Right atrium auricular region (tissue), 2 donors: ENCODE data around the gene TMEM126B. TPM values are rescaled to one million over a fixed set of nuclear protein-coding genes. Genes with fewer than 3 reads are reported as not detected.

Experiments
- DNase-seq: peaks from one replicate; pipeline ENCODE4 v3.0.0-alpha.2; 2019; ENCODE audit warnings: low spot score
- H3K27ac ChIP-seq, 2 donors: fragments of 200-600 bp; sonication (generic); 1 replicate in 1 of 2; 2 replicates in 1 of 2; pipeline ENCODE4 v1.5.1; 2016 to 2019
- H3K27me3 ChIP-seq, 2 donors: fragments of 200-600 bp; sonication (generic); one replicate each; pipeline versions ENCODE4 v1.5.1 to v1.6.0; 2017 to 2019
- H3K36me3 ChIP-seq: fragments of 200-600 bp; sonication (generic); one replicate; pipeline ENCODE4 v1.5.1; 2016
- H3K4me1 ChIP-seq, 2 donors: fragments of 200-600 bp; sonication (generic); one replicate each; pipeline versions ENCODE4 v1.5.1 to v1.6.0; 2017 to 2019
- H3K4me3 ChIP-seq, 2 donors: fragments of 200-600 bp; sonication (generic); 1 replicate in 1 of 2; 2 replicates in 1 of 2; pipeline ENCODE4 v1.5.1; 2017 to 2019; ENCODE audit warnings: mild to moderate bottlenecking in 1 of 2, moderate library complexity in 1 of 2
- H3K9me3 ChIP-seq, 2 donors: fragments of 200-600 bp; sonication (generic); one replicate each; pipeline ENCODE4 v1.5.1; 2019
- CTCF ChIP-seq, 2 donors: fragments of 200-600 bp; sonication (generic); IDR thresholded peaks; one replicate each; pipeline ENCODE4 v1.5.1; 2019; ENCODE audit warnings: antibody characterized with exemption in 2 of 2
- total RNA-seq, 2 donors: library from RNA; depleted of rRNA; stranded (reverse); fragments of >200 nt; gene quantifications; one replicate each; pipeline ENCODE4 v1.1.0, GENCODE V29; 2016

Gene TMEM126B
- total RNA-seq, 2 donors from 2014 or later: 37.2 to 63.7 TPM

- Histone ChIP-seq H3K36me3 (no peaks in the 10 kb centered on the region), H3K4me3 (no peak overlapping the region), H3K27ac (no peak overlapping the region), H3K9me3 (no peaks in the 10 kb centered on the region), H3K27me3 (no peaks in the 10 kb centered on the region), H3K4me1 (no peaks in the 10 kb centered on the region)
- no peak for TF ChIP-seq CTCF (IDR thresholded peaks at IDR 0.05)
- no peak for DNase-seq
Measured at GRCh38 chr11:85619499-85619898, 8.9 kb upstream of the TMEM126B start.

- no peak overlapping the region for H3K27ac ChIP-seq
- no peak overlapping the region for H3K4me3 ChIP-seq
- no peaks in the 10 kb centered on the region for H3K36me3 ChIP-seq
- peaks cover 0 to 2% of the 10 kb centered on the region in 2 donors for H3K4me1 ChIP-seq
- DNase-seq: no peak
- TF ChIP-seq CTCF (IDR thresholded peaks at IDR 0.05): no peak
- no peaks in the 10 kb centered on the region for H3K9me3 ChIP-seq
- no peaks in the 10 kb centered on the region for H3K27me3 ChIP-seq
Measured at GRCh38 chr11:85620256-85620655, 8.1 kb upstream of the TMEM126B start.

GRCh38 chr11:85626496-85626895, 1.9 kb upstream of the TMEM126B start:
- Histone ChIP-seq H3K27me3 (no peaks in the 10 kb centered on the region), H3K9me3 (no peaks in the 10 kb centered on the region), H3K27ac (peak overlapping the region; percentile 87 to 93), H3K4me3 (peak overlapping the region; percentile 53 to 67), H3K4me1 (peaks cover 0 to 24% of the 10 kb centered on the region in 2 donors), H3K36me3 (no peaks in the 10 kb centered on the region)
- DNase-seq: no peak
- TF ChIP-seq CTCF (IDR thresholded peaks at IDR 0.05): no peak

GRCh38 chr11:85627332-85627997, 928 bp upstream of the TMEM126B start, which contains the start of gene DLG2:
Gene DLG2 (minus strand): TSS chr11:85627344.
- Histone ChIP-seq H3K4me1 (peaks cover 0 to 24% of the 10 kb centered on the region in 2 donors), H3K27ac (peak within 1 kb of the TSS; percentile 87 to 93), H3K9me3 (no peaks in the 10 kb centered on the region), H3K4me3 (peak within 1 kb of the TSS; percentile 53 to 67), H3K36me3 (no peaks in the 10 kb centered on the region), H3K27me3 (no peaks in the 10 kb centered on the region)
- TF ChIP-seq CTCF (IDR thresholded peaks at IDR 0.05): no peak
- DNase-seq: no peak

GRCh38 chr11:85628771-85629341, 463 bp downstream of the TMEM126B start:
- Histone ChIP-seq H3K36me3 (peaks cover under 1% of the 10 kb centered on the region), H3K9me3 (no peaks in the 10 kb centered on the region), H3K4me1 (peaks cover 0 to 24% of the 10 kb centered on the region in 2 donors), H3K27ac (peak overlapping the region; percentile 87 to 93), H3K4me3 (peak overlapping the region; percentile 67 to 76), H3K27me3 (no peaks in the 10 kb centered on the region)
- no peak for TF ChIP-seq CTCF (IDR thresholded peaks at IDR 0.05)
- no peak for DNase-seq
